Activated naive CD8-positive, alpha-beta T cell treated with anti-CD3 and anti-CD28 coated beads, Interleukin-2, amount 10 ng/mL, durations not matched to agents 7 days and 5 days (primary cell): ENCODE data around the gene FCHO2. TPM values are rescaled to one million over a fixed set of nuclear protein-coding genes. Genes with fewer than 3 reads are reported as not detected.
"Not testable (repeated sequence)": the region's sequence is repeated elsewhere in the genome, so short reads cannot be mapped to it uniquely, and the experiment has no call there.

ENCODE experiments used
- ATAC-seq: fragments of 150-1000 bp; cut with Tn5 transposase; one replicate; pipeline ENCODE4 v1.10.0; 2021; ENCODE audit warnings: low read depth, moderate library complexity
- POLR2A ChIA-PET: fragments of 350-600 bp; sonication (Branson Sonifier 250); formaldehyde crosslinking; loops from one replicate; lab custom pipeline; 2021; ENCODE audit warnings: antibody characterized with exemption; lab: Charles Lee
- DNase-seq: peaks from one replicate; pipeline ENCODE4 v3.0.0; 2021
- H3K27ac Mint-ChIP-seq: one replicate; pipeline ENCODE4 v1.8.0; 2022; ENCODE audit warnings: mild to moderate bottlenecking, mixed read lengths
- H3K27me3 Mint-ChIP-seq: one replicate; pipeline ENCODE4 v1.8.0; 2022; ENCODE audit warnings: mild to moderate bottlenecking, moderate library complexity, mixed read lengths
- H3K36me3 Mint-ChIP-seq: one replicate; pipeline ENCODE4 v1.8.0; 2021; ENCODE audit warnings: mild to moderate bottlenecking, mixed read lengths
- H3K4me1 Mint-ChIP-seq: one replicate; pipeline ENCODE4 v1.8.0; 2021; ENCODE audit warnings: mixed read lengths
- H3K4me3 Mint-ChIP-seq: one replicate; pipeline ENCODE4 v1.8.0; 2022; ENCODE audit warnings: mild to moderate bottlenecking, moderate library complexity, mixed read lengths
- H3K9me3 Mint-ChIP-seq: one replicate; pipeline ENCODE4 v1.8.0; 2021; ENCODE audit warnings: mixed read lengths
- total RNA-seq, 2 experiments: library from RNA; stranded (reverse); gene quantifications; one replicate each; pipeline ENCODE4 v1.2.3, GENCODE V29; 2021

Gene FCHO2
- total RNA-seq, 2 experiments from 2014 or later, result 3.0 to 3.4 TPM

GRCh38 chr5:72938206-72938605 lies 17.6 kb upstream of the FCHO2 start:
- Mint-ChIP-seq H3K27ac (no peak overlapping the region), H3K4me1 (no peaks in the 10 kb centered on the region), H3K27me3 (peaks cover 20% of the 10 kb centered on the region), H3K36me3 (no peaks in the 10 kb centered on the region), H3K4me3 (no peak overlapping the region), H3K9me3 (no peaks in the 10 kb centered on the region)
- POLR2A ChIA-PET, result no interaction called here
- no peak for DNase-seq
- no peak for ATAC-seq

- Mint-ChIP-seq H3K27ac (no peak overlapping the region), H3K27me3 (peaks cover 24% of the 10 kb centered on the region)
- no peak for DNase-seq
Observed at GRCh38 chr5:72940082-72940481, 15.8 kb upstream of the FCHO2 start.

GRCh38 chr5:72943307-72943706 lies 12.5 kb upstream of the FCHO2 start:
- H3K4me1 Mint-ChIP-seq, result no peaks in the 10 kb centered on the region
- no peak for DNase-seq
- H3K36me3 Mint-ChIP-seq, result no peaks in the 10 kb centered on the region
- peaks cover 21% of the 10 kb centered on the region for H3K27me3 Mint-ChIP-seq
- no peak overlapping the region for H3K4me3 Mint-ChIP-seq
- no peak overlapping the region for H3K27ac Mint-ChIP-seq
- no peak for ATAC-seq
- POLR2A ChIA-PET, result no interaction called here
- H3K9me3 Mint-ChIP-seq, result no peaks in the 10 kb centered on the region

More at GRCh38 chr5:72940082-72940481, 15.8 kb upstream of the FCHO2 start:
- POLR2A ChIA-PET, result no interaction called here
- H3K9me3 Mint-ChIP-seq, result no peaks in the 10 kb centered on the region
- no peaks in the 10 kb centered on the region for H3K36me3 Mint-ChIP-seq
- H3K4me3 Mint-ChIP-seq, result no peak overlapping the region
- no peaks in the 10 kb centered on the region for H3K4me1 Mint-ChIP-seq
- no peak for ATAC-seq

GRCh38 chr5:72947498-72947897 lies 8.3 kb upstream of the FCHO2 start:
- no peak for ATAC-seq
- no peaks in the 10 kb centered on the region for H3K36me3 Mint-ChIP-seq
- POLR2A ChIA-PET, result no interaction called here

GRCh38 chr5:72949481-72949880 lies 6.4 kb upstream of the FCHO2 start:
- Mint-ChIP-seq H3K4me3 (no peak overlapping the region), H3K36me3 (no peaks in the 10 kb centered on the region), H3K27ac (no peak overlapping the region), H3K4me1 (no peaks in the 10 kb centered on the region), H3K27me3 (peaks cover 38% of the 10 kb centered on the region), H3K9me3 (no peaks in the 10 kb centered on the region)
- POLR2A ChIA-PET, result no interaction called here
- no peak for DNase-seq
- no peak for ATAC-seq

More at GRCh38 chr5:72947498-72947897, 8.3 kb upstream of the FCHO2 start:
- Mint-ChIP-seq H3K4me3 (no peak overlapping the region), H3K27me3 (peaks cover 29% of the 10 kb centered on the region), H3K27ac (no peak overlapping the region), H3K4me1 (no peaks in the 10 kb centered on the region), H3K9me3 (no peaks in the 10 kb centered on the region)
- DNase-seq, result no peak

- no peak for ATAC-seq
- no peak overlapping the region for H3K4me3 Mint-ChIP-seq
- H3K27me3 Mint-ChIP-seq, result peaks cover 40% of the 10 kb centered on the region
Observed at GRCh38 chr5:72951671-72952468, 4.0 kb upstream of the FCHO2 start.

GRCh38 chr5:72954389-72954788 lies 1.5 kb upstream of the FCHO2 start:
- peaks cover 60% of the 10 kb centered on the region for H3K27me3 Mint-ChIP-seq
- ATAC-seq (no peak), DNase-seq (no peak)
- POLR2A ChIA-PET, result no interaction called here
- H3K4me3 Mint-ChIP-seq, result no peak overlapping the region
- no peaks in the 10 kb centered on the region for H3K9me3 Mint-ChIP-seq
- peaks cover 14% of the 10 kb centered on the region for H3K4me1 Mint-ChIP-seq
- H3K27ac Mint-ChIP-seq, result no peak overlapping the region
- peaks cover 1% of the 10 kb centered on the region for H3K36me3 Mint-ChIP-seq

More at GRCh38 chr5:72951671-72952468, 4.0 kb upstream of the FCHO2 start:
- POLR2A ChIA-PET, result no interaction called here
- Mint-ChIP-seq H3K9me3 (no peaks in the 10 kb centered on the region), H3K4me1 (peaks cover 14% of the 10 kb centered on the region), H3K36me3 (no peaks in the 10 kb centered on the region), H3K27ac (no peak overlapping the region)
- no peak for DNase-seq

- DNase-seq (no peak), ATAC-seq (peak; percentile 45)
- H3K4me1 Mint-ChIP-seq, result peaks cover 14% of the 10 kb centered on the region
- POLR2A ChIA-PET, result no interaction called here
- no peaks in the 10 kb centered on the region for H3K9me3 Mint-ChIP-seq
- peak overlapping the region; percentile 94 for H3K4me3 Mint-ChIP-seq
- H3K36me3 Mint-ChIP-seq, result peaks cover 1% of the 10 kb centered on the region
- H3K27ac Mint-ChIP-seq, result peak overlapping the region; percentile 73
- H3K27me3 Mint-ChIP-seq, result peaks cover 61% of the 10 kb centered on the region
Observed at GRCh38 chr5:72955143-72955767, 586 bp upstream of the FCHO2 start.

GRCh38 chr5:72956324-72957140 lies 691 bp downstream of the FCHO2 start:
- POLR2A ChIA-PET, result interaction anchor here (0.6 kb wide), 1 partner anchor 96 kb away, joined by 3 read pairs; no protein-coding TSS in a partner anchor
- H3K27ac Mint-ChIP-seq, result no peak overlapping the region
- H3K27me3 Mint-ChIP-seq, result peaks cover 56% of the 10 kb centered on the region
- H3K9me3 Mint-ChIP-seq, result no peaks in the 10 kb centered on the region
- H3K4me1 Mint-ChIP-seq, result peaks cover 14% of the 10 kb centered on the region
- DNase-seq, result peak; percentile 63
- ATAC-seq, result peak; percentile 42
- H3K36me3 Mint-ChIP-seq, result peaks cover 1% of the 10 kb centered on the region
- peak overlapping the region; percentile 82 for H3K4me3 Mint-ChIP-seq

GRCh38 chr5:72957337-72957736 lies 1.5 kb downstream of the FCHO2 start:
- Mint-ChIP-seq H3K4me1 (peaks cover 14% of the 10 kb centered on the region), H3K36me3 (peaks cover 1% of the 10 kb centered on the region), H3K27ac (no peak overlapping the region), H3K4me3 (no peak overlapping the region), H3K9me3 (no peaks in the 10 kb centered on the region), H3K27me3 (peaks cover 56% of the 10 kb centered on the region)
- DNase-seq (no peak), ATAC-seq (no peak)
- POLR2A ChIA-PET, result no interaction called here

- POLR2A ChIA-PET, result no interaction called here
- Mint-ChIP-seq H3K27ac (no peak overlapping the region), H3K36me3 (peaks cover 1% of the 10 kb centered on the region), H3K4me1 (peaks cover 14% of the 10 kb centered on the region), H3K9me3 (no peaks in the 10 kb centered on the region), H3K4me3 (no peak overlapping the region), H3K27me3 (peaks cover 50% of the 10 kb centered on the region)
- DNase-seq (no peak), ATAC-seq (no peak)
Observed at GRCh38 chr5:72959257-72959656, 3.4 kb downstream of the FCHO2 start.

GRCh38 chr5:72974481-72974880 lies 18.6 kb downstream of the FCHO2 start:
- H3K36me3 Mint-ChIP-seq, H3K9me3 Mint-ChIP-seq, ATAC-seq, H3K4me3 Mint-ChIP-seq, POLR2A ChIA-PET, H3K27ac Mint-ChIP-seq, H3K4me1 Mint-ChIP-seq, DNase-seq, H3K27me3 Mint-ChIP-seq: not testable (repeated sequence)

- H3K9me3 Mint-ChIP-seq, result not testable (repeated sequence)
Observed at GRCh38 chr5:72976810-72977209, 21.0 kb downstream of the FCHO2 start.

More at GRCh38 chr5:72976810-72977209, 21.0 kb downstream of the FCHO2 start:
- ATAC-seq, POLR2A ChIA-PET, H3K4me1 Mint-ChIP-seq, H3K27ac Mint-ChIP-seq, DNase-seq, H3K27me3 Mint-ChIP-seq, H3K4me3 Mint-ChIP-seq, H3K36me3 Mint-ChIP-seq: not testable (repeated sequence)
